Body of pancreas (tissue), 4 donors: ENCODE results near the gene COX7A2L.

Source experiments
- POLR2A ChIP-seq, 3 donors: fragments of 450-650 bp; IDR thresholded peaks; one replicate each; pipeline ENCODE4 v1.6.1; 2016; ENCODE audit warnings: antibody characterized with exemption in 3 of 3, mild to moderate bottlenecking in 2 of 3
- TF ChIP-seq, protein P1 (sequence below), 7 experiments: fragments of 450-650 bp in 4 of 7; fragments of 200-600 bp in 3 of 7; sonication (generic) in 3 of 7; IDR thresholded peaks; one replicate each; pipeline ENCODE4 v1.5.1; 2016 to 2019; ENCODE audit warnings: antibody characterized with exemption in 7 of 7

DNA sequence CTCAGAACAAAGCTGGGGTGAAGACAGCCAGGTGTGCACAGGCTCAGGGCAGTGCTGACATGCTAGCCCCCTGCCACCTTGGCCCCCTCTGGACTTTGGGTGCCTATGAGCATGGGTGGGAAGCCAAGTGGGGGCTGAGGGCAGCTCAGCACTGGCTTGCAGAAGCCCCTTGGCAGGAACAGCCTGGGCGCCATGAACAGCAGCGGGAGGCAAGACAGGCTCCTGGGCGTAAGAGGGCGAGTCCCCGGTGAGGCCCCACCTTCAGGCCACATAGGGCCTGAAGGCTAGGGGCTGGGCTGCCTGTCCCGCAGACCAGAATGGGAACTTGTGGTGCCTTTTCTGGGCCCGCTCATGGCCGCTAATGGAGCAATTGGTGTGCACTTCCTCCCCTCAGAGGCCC is 47.0 kb upstream of the COX7A2L start:
- TF ChIP-seq, protein P1, sequence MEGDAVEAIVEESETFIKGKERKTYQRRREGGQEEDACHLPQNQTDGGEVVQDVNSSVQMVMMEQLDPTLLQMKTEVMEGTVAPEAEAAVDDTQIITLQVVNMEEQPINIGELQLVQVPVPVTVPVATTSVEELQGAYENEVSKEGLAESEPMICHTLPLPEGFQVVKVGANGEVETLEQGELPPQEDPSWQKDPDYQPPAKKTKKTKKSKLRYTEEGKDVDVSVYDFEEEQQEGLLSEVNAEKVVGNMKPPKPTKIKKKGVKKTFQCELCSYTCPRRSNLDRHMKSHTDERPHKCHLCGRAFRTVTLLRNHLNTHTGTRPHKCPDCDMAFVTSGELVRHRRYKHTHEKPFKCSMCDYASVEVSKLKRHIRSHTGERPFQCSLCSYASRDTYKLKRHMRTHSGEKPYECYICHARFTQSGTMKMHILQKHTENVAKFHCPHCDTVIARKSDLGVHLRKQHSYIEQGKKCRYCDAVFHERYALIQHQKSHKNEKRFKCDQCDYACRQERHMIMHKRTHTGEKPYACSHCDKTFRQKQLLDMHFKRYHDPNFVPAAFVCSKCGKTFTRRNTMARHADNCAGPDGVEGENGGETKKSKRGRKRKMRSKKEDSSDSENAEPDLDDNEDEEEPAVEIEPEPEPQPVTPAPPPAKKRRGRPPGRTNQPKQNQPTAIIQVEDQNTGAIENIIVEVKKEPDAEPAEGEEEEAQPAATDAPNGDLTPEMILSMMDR (IDR thresholded peaks at IDR 0.05): no peak
- no peak for TF ChIP-seq POLR2A (IDR thresholded peaks at IDR 0.05)
